ENCODE data around the gene IRF2.
"Not testable (repeated sequence)": the region's sequence is repeated elsewhere in the genome, so short reads cannot be mapped to it uniquely, and the experiment has no call there.

The IRF2 gene

DNA sequence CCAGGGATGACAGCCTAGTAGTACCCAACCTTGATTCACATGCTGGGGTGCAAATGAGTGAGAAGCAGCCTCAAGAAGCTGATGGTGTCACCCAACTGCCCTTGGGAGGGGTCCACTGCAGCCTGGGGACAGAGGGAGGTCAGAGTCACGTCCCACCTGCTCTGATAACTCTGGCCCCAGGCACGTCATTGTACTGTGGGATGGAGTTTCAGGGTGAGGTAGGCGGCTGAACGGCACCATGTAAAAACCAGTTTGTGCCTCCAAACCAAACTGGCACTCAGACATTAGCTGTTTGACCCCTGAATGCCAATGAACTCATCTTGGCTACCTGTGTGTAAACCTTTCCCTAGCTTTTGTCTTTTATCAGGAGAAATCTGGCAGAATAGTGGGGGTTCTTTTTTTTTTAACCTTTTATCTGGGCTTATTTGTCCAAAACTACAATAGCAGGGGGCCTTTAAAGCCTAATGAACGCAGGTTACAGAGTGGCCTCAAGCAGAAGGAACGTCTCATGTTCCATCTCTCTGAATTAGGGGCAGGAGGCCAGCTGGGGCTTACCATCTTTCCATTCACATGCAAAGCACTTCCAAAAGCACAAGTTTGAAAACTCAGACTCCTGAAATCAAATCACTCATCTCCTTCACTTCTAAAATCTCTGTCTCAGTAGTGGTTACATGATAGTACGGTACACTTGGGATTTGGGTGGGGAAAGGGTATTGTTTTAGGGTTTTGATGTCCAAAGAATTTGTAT is 89.4 kb downstream of the IRF2 start:
- peaks cover 40% of the 10 kb centered on the region for H3K36me3 ChIP-seq
- no peaks in the 10 kb centered on the region for H3K27me3 ChIP-seq
- TF ChIP-seq, protein P1, sequence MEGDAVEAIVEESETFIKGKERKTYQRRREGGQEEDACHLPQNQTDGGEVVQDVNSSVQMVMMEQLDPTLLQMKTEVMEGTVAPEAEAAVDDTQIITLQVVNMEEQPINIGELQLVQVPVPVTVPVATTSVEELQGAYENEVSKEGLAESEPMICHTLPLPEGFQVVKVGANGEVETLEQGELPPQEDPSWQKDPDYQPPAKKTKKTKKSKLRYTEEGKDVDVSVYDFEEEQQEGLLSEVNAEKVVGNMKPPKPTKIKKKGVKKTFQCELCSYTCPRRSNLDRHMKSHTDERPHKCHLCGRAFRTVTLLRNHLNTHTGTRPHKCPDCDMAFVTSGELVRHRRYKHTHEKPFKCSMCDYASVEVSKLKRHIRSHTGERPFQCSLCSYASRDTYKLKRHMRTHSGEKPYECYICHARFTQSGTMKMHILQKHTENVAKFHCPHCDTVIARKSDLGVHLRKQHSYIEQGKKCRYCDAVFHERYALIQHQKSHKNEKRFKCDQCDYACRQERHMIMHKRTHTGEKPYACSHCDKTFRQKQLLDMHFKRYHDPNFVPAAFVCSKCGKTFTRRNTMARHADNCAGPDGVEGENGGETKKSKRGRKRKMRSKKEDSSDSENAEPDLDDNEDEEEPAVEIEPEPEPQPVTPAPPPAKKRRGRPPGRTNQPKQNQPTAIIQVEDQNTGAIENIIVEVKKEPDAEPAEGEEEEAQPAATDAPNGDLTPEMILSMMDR (IDR thresholded peaks at IDR 0.05): no peak
- peaks cover 47 to 51% of the 10 kb centered on the region in 2 experiments for H3K4me1 ChIP-seq (ENCODE audit: control insufficient read depth in 1 of 2, insufficient read depth in 1 of 2, low read depth in 1 of 2, low read length in 1 of 2)
- H3K4me3 ChIP-seq (ENCODE audit: low read depth in 1 of 2, low read length in 1 of 2): no peak overlapping the region
- H3K9me3 ChIP-seq: no peaks in the 10 kb centered on the region
- peak overlapping the region; percentile 84 for H3K27ac ChIP-seq

DNA sequence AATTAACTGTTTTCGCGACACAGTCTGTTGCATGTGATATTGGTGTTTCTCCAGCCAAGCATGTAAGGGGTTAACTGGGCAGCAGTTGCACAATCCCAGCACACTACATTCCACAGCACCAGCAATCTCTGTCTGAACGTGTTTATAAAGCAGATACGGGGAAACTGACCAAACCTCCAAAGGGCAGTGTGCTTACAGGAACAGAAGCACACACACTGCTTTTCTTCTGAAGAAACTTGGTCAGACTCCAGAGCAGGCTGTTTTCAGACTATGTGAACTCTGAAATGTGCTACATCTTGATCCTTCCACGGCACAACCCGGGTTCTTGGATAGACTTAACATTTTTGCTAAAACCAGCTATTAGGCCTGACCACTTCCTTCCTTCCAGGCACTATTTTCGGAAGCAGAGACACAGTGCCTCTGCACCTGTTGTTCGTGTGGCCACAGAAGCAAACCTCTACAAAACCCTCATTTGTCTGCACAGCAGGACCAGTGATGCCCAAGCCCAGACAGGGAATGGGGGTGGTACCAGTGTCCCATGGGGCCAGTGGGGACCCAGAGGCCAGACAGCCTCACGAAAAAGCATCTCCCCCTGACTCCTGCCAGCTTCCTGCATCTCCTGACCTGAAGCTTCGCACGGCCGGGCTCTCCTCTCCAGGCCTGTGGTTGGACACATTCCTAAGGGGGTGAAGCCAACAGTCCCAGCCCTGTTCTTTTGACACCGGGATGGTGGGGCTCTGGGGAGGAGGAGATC is 90.1 kb downstream of the IRF2 start:
- TF ChIP-seq, protein P1 (IDR thresholded peaks at IDR 0.05): no peak
- Histone ChIP-seq H3K36me3 (peaks cover 32% of the 10 kb centered on the region), H3K4me3 (ENCODE audit: low read depth in 1 of 2, low read length in 1 of 2) (no peak overlapping the region), H3K4me1 (ENCODE audit: control insufficient read depth in 1 of 2, insufficient read depth in 1 of 2, low read depth in 1 of 2, low read length in 1 of 2) (peaks cover 47 to 51% of the 10 kb centered on the region in 2 experiments), H3K27me3 (no peaks in the 10 kb centered on the region), H3K27ac (peak overlapping the region; percentile 84), H3K9me3 (no peaks in the 10 kb centered on the region)

DNA sequence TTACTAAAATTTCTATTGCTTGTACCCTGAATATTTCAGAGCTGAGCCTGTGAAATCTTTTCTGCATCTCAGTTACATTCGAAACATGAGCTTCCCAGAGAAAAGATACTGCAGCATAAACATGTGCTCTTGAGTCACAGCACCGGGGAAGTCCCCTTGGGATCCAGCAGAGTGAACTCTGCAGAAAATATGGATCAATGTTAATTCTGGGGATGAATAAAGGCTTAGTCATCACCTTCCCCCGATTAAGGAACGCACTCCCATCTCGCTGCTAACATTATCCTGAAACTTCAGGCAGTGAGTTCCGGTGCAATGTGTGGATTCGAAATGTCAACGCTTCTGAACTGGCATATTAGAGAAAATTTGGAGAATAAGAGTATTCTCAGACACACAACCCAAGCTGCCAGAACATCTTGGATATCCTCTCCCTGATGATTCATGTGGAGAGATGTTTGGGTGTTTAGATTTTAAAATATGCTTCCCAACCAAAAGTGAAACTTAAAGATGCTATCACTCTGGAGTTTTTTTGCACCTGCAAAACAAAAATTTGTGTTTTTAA is 90.8 kb downstream of the IRF2 start:
- Histone ChIP-seq H3K36me3 (peaks cover 26% of the 10 kb centered on the region), H3K27me3 (no peaks in the 10 kb centered on the region), H3K27ac (peak overlapping the region; percentile 84), H3K4me1 (ENCODE audit: control insufficient read depth in 1 of 2, insufficient read depth in 1 of 2, low read depth in 1 of 2, low read length in 1 of 2) (peaks cover 47 to 51% of the 10 kb centered on the region in 2 experiments), H3K4me3 (ENCODE audit: low read depth in 1 of 2, low read length in 1 of 2) (no peak overlapping the region), H3K9me3 (no peaks in the 10 kb centered on the region)
- TF ChIP-seq, protein P1 (IDR thresholded peaks at IDR 0.05): no peak

DNA sequence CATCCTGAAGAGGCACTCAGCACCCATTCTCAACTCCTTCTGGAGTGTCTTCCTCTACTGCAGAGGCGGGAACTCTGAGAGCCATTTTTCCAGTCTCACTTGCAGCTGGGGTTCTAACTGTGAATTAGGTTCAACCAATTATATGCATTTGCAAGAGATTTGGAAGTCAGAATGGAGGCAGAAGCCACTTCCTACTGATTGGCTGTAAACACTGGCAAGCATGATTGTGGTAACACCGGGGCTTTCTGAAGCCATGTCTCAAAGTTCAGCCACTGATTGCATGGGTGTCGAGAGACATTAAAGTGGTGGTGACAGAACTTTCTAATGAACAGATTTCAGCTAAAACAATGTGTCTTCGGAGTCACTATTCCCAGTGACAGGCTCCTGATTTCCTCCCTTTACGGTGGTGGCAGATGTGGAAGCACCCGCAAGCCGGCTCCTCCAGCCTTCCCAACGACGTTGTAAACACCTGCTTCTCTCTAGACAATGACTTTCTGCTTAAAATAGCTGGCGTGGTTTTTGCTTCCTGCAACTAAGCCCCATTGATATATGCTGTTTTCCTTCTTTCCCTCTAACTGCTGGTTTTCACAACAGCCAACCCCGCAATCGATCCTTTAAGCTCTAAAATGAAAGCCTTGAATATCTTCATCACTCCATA is 92.0 kb downstream of the IRF2 start:
- H3K27me3 ChIP-seq: no peaks in the 10 kb centered on the region
- no peaks in the 10 kb centered on the region for H3K9me3 ChIP-seq
- no peak overlapping the region for H3K4me3 ChIP-seq (ENCODE audit: low read depth in 1 of 2, low read length in 1 of 2)
- H3K36me3 ChIP-seq: peaks cover 13% of the 10 kb centered on the region
- H3K27ac ChIP-seq: peak overlapping the region; percentile 8
- peaks cover 47 to 51% of the 10 kb centered on the region in 2 experiments for H3K4me1 ChIP-seq (ENCODE audit: control insufficient read depth in 1 of 2, insufficient read depth in 1 of 2, low read depth in 1 of 2, low read length in 1 of 2)
- TF ChIP-seq, protein P1 (IDR thresholded peaks at IDR 0.05): no peak

DNA sequence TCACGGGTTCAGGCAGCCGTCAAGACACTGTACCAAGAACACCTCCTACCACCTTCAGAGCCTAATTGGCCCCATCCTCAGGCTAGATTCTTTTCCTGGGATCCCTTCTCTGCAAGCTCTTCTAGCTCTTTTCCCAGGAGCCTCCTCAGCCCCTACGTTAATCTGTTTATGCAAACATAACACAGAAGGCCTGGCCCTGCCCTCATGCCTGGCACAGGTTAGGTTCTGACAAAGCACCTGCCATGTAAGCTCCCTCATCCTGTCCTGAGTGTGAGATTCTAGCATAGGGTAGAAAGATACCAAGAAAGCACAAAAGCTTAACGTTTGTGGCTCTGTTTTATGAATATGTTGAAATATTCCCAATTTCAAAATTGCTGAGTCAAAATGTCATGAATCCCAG is 93.6 kb downstream of the IRF2 start:
- H3K27me3 ChIP-seq: no peaks in the 10 kb centered on the region
- H3K27ac ChIP-seq: no peak overlapping the region
- no peak overlapping the region for H3K4me3 ChIP-seq (ENCODE audit: low read depth in 1 of 2, low read length in 1 of 2)
- H3K36me3 ChIP-seq: no peaks in the 10 kb centered on the region
- H3K9me3 ChIP-seq: no peaks in the 10 kb centered on the region
- TF ChIP-seq, protein P1 (IDR thresholded peaks at IDR 0.05): no peak
- peaks cover 38 to 40% of the 10 kb centered on the region in 2 experiments for H3K4me1 ChIP-seq (ENCODE audit: control insufficient read depth in 1 of 2, insufficient read depth in 1 of 2, low read depth in 1 of 2, low read length in 1 of 2)

DNA sequence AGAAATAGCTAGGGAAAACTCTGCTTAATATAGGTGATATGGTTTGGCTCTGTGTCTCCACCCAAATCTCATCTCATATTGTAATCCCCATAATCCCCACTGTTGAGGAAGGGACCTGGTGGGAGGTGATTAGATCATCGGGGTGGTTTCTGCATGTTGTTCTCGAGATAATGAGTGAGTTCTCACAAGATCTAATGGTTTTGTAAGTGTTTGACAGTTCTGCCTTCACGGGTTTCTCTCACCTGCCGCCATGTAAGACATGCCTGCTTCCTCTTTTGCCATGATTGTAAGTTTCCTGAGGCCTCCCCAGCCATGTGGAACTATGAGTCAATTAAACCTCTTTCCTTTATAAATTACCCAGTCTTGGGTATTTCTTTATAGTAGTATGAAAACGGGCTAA is 94.1 kb downstream of the IRF2 start:
- H3K27ac ChIP-seq; H3K9me3 ChIP-seq; H3K36me3 ChIP-seq; H3K4me3 ChIP-seq (ENCODE audit: low read depth in 1 of 2, low read length in 1 of 2); H3K27me3 ChIP-seq: not testable (repeated sequence)
- peaks cover 33 to 35% of the 10 kb centered on the region in 2 experiments for H3K4me1 ChIP-seq (ENCODE audit: control insufficient read depth in 1 of 2, insufficient read depth in 1 of 2, low read depth in 1 of 2, low read length in 1 of 2)

All from neutrophil (primary cell).